Liver (tissue), 9 donors: Measurements from ENCODE around the gene NLRP7. TPM values are rescaled to one million over a fixed set of nuclear protein-coding genes. Genes with fewer than 3 reads are reported as not detected.
"Not testable (repeated sequence)": the region's sequence is repeated elsewhere in the genome, so short reads cannot be mapped to it uniquely, and the experiment has no call there.

ENCODE experiments used
- DNase-seq: peaks from one replicate; pipeline ENCODE4 v3.0.0-alpha.2; 2017; ENCODE audit warnings: low spot score
- H3K27ac ChIP-seq, 2 donors: one replicate each; pipeline ENCODE4 v1.7.0; 2013; ENCODE audit warnings: inconsistent platforms in 2 of 2, low read length in 2 of 2, control low read depth in 1 of 2, low read depth in 1 of 2, mild to moderate bottlenecking in 1 of 2
- H3K27me3 ChIP-seq, 4 donors: one replicate each; pipeline versions ENCODE4 v1.6.1 to v1.7.0; 2013; ENCODE audit warnings: low read length in 3 of 4, inconsistent platforms in 1 of 4, mild to moderate bottlenecking in 1 of 4, moderate library complexity in 1 of 4; ENCODE audit not compliant: control insufficient read depth in 4 of 4, insufficient read depth in 4 of 4
- H3K36me3 ChIP-seq, 4 donors: one replicate each; pipeline versions ENCODE4 v1.6.1 to v1.7.0; 2013; ENCODE audit warnings: low read length in 3 of 4, mild to moderate bottlenecking in 3 of 4, low read depth in 1 of 4, moderate library complexity in 1 of 4; ENCODE audit not compliant: control insufficient read depth in 4 of 4, insufficient read depth in 3 of 4
- H3K4me1 ChIP-seq, 4 donors: one replicate each; pipeline versions ENCODE4 v1.6.1 to v1.7.0; 2013; ENCODE audit warnings: low read length in 3 of 4, mild to moderate bottlenecking in 3 of 4, moderate library complexity in 1 of 4; ENCODE audit not compliant: control insufficient read depth in 4 of 4, insufficient read depth in 4 of 4
- H3K4me3 ChIP-seq, 3 donors: one replicate each; pipeline versions ENCODE4 v1.6.1 to v1.7.0; 2013; ENCODE audit warnings: low read length in 3 of 3, control low read depth in 1 of 3, low read depth in 1 of 3, mild to moderate bottlenecking in 1 of 3
- H3K9ac ChIP-seq, 2 donors: one replicate each; pipeline ENCODE4 v1.7.0; 2013; ENCODE audit warnings: low read length in 2 of 2, mild to moderate bottlenecking in 2 of 2, moderate library complexity in 2 of 2, control low read depth in 1 of 2, low read depth in 1 of 2
- H3K9me3 ChIP-seq, 4 donors: one replicate each; pipeline versions ENCODE4 v1.6.1 to v1.7.0; 2013; ENCODE audit warnings: low read length in 3 of 4; ENCODE audit not compliant: control insufficient read depth in 4 of 4
- ATF3 ChIP-seq: IDR thresholded peaks from 2 replicates; pipeline ENCODE4 v1.6.1; 2016; ENCODE audit warnings: antibody characterized with exemption
- CTCF ChIP-seq: fragments of 150-350 bp; IDR thresholded peaks from 2 replicates; pipeline ENCODE4 v1.5.1; 2017; ENCODE audit warnings: improper control_type of control experiment, low read depth, low read length; ENCODE audit not compliant: missing input control
- EGR1 ChIP-seq, 2 donors: IDR thresholded peaks; 2 replicates each; pipeline ENCODE4 v1.6.1; 2016 to 2018; ENCODE audit warnings: antibody characterized with exemption in 2 of 2, low read depth in 2 of 2
- FOXA1 ChIP-seq: IDR thresholded peaks from 2 replicates; pipeline ENCODE4 v1.6.1; 2016; ENCODE audit warnings: antibody characterized with exemption
- GABPA ChIP-seq, 2 donors: IDR thresholded peaks in 1 of 2; conservative IDR thresholded peaks in 1 of 2; 2 replicates each; pipeline ENCODE4 v1.6.1; 2016; ENCODE audit warnings: antibody characterized with exemption in 2 of 2, mild to moderate bottlenecking in 1 of 2, moderate library complexity in 1 of 2
- HNF4G ChIP-seq: IDR thresholded peaks from 2 replicates; pipeline ENCODE4 v1.6.1; 2016; ENCODE audit warnings: antibody characterized with exemption
- JUND ChIP-seq, 2 donors: IDR thresholded peaks; 2 replicates each; pipeline ENCODE4 v1.6.1; 2016; ENCODE audit warnings: antibody characterized with exemption in 2 of 2
- MAX ChIP-seq: IDR thresholded peaks from 2 replicates; pipeline ENCODE4 v1.6.1; 2016; ENCODE audit warnings: antibody characterized with exemption
- NR2F2 ChIP-seq: IDR thresholded peaks from 2 replicates; pipeline ENCODE4 v1.6.1; 2016; ENCODE audit warnings: antibody characterized with exemption
- RAD21 ChIP-seq, 2 donors: IDR thresholded peaks; 2 replicates each; pipeline ENCODE4 v1.6.1; 2016; ENCODE audit warnings: antibody characterized with exemption in 2 of 2, mild to moderate bottlenecking in 2 of 2
- RXRA ChIP-seq, 2 donors: IDR thresholded peaks; 2 replicates each; pipeline ENCODE4 v1.6.1; 2017 to 2018; ENCODE audit warnings: antibody characterized with exemption in 2 of 2, mild to moderate bottlenecking in 1 of 2
- SP1 ChIP-seq: IDR thresholded peaks from 2 replicates; pipeline ENCODE4 v1.6.1; 2018; ENCODE audit warnings: antibody characterized with exemption, mild to moderate bottlenecking
- TAF1 ChIP-seq: conservative IDR thresholded peaks from 2 replicates; pipeline ENCODE4 v1.6.1; 2016; ENCODE audit warnings: antibody characterized with exemption, mild to moderate bottlenecking
- YY1 ChIP-seq: IDR thresholded peaks from 2 replicates; pipeline ENCODE4 v1.6.1; 2016; ENCODE audit warnings: antibody characterized with exemption, mild to moderate bottlenecking
- ZBTB33 ChIP-seq: IDR thresholded peaks from 2 replicates; pipeline ENCODE4 v1.6.1; 2016; ENCODE audit warnings: antibody characterized with exemption
- WGBS: extraction: QIAGEN DNeasy Blood & Tissue Kit; methylation state at CpG from one replicate; pipeline ENCODE4 v1.1.7; 2013; 5-methylcytosine and 5-hydroxymethylcytosine counted together
- polyA plus RNA-seq, 2 donors: library from polyadenylated mRNA; stranded (reverse) in 1 of 2; unstranded in 1 of 2; fragments of 200-250 nt in 1 of 2; fragments of >200 nt in 1 of 2; fragmentation: Nextera tagmentation in 1 of 2; extraction: Ambion mirVana in 1 of 2; gene quantifications; one replicate each; pipeline versions ENCODE4 v1.2.1 to v1.2.3, GENCODE V29; 2013 to 2015
- total RNA-seq, 2 donors: library from RNA; depleted of rRNA; stranded (reverse); fragments of >200 nt; gene quantifications; one replicate each; pipeline ENCODE4 v1.2.3, GENCODE V29; 2014
- donor health status: healthy.
- donor health status: healthy.
- donor health status: healthy.
- donor health status: healthy.
- donor health status: healthy.

Gene NLRP7
- total and polyA plus RNA-seq, 4 donors, result not detected

- no peak for TF ChIP-seq ZBTB33
These were observed 51.3 kb downstream of the NLRP7 start (continued) for GRCh38 chr19:54896036-54896435.

- WGBS, result 86% methylated on average over 16 of the region's 16 CpGs
- H3K4me3 ChIP-seq, H3K4me1 ChIP-seq, H3K9me3 ChIP-seq, H3K9ac ChIP-seq, H3K36me3 ChIP-seq, H3K27me3 ChIP-seq, H3K27ac ChIP-seq, DNase-seq: not testable (repeated sequence)
These were observed 53.2 kb downstream of the NLRP7 start for GRCh38 chr19:54894106-54894505.

GRCh38 chr19:54893406-54893805 lies 53.9 kb downstream of the NLRP7 start:
- Histone ChIP-seq H3K27ac (no peak overlapping the region), H3K9me3 (no peaks in the 10 kb centered on the region), H3K4me3 (no peak overlapping the region), H3K4me1 (no peaks in the 10 kb centered on the region), H3K36me3 (no peaks in the 10 kb centered on the region), H3K27me3 (no peaks in the 10 kb centered on the region), H3K9ac (no peak overlapping the region)
- TF ChIP-seq JUND (IDR thresholded peaks at IDR 0.05), result no peak
- TF ChIP-seq YY1, result no peak
- TF ChIP-seq MAX, result no peak
- TF ChIP-seq HNF4G, result no peak
- TF ChIP-seq TAF1, result no peak
- TF ChIP-seq SP1, result no peak
- no peak for TF ChIP-seq EGR1 (IDR thresholded peaks at IDR 0.05; ENCODE audit: low read depth in 2 of 2)
- TF ChIP-seq CTCF, result no peak
- no peak for TF ChIP-seq RXRA (IDR thresholded peaks at IDR 0.05)
- TF ChIP-seq GABPA (IDR thresholded peaks at IDR 0.05 in 1 of 2, conservative IDR thresholded peaks at IDR 0.05 in 1 of 2), result no peak
- TF ChIP-seq NR2F2, result no peak
- no peak for TF ChIP-seq ATF3
- TF ChIP-seq FOXA1, result no peak
- no peak for TF ChIP-seq RAD21 (IDR thresholded peaks at IDR 0.05)
- 43% methylated on average over 7 of the region's 7 CpGs for WGBS
- no peak for DNase-seq
